ENCODE data around the gene PARVG.

Gene PARVG

DNA sequence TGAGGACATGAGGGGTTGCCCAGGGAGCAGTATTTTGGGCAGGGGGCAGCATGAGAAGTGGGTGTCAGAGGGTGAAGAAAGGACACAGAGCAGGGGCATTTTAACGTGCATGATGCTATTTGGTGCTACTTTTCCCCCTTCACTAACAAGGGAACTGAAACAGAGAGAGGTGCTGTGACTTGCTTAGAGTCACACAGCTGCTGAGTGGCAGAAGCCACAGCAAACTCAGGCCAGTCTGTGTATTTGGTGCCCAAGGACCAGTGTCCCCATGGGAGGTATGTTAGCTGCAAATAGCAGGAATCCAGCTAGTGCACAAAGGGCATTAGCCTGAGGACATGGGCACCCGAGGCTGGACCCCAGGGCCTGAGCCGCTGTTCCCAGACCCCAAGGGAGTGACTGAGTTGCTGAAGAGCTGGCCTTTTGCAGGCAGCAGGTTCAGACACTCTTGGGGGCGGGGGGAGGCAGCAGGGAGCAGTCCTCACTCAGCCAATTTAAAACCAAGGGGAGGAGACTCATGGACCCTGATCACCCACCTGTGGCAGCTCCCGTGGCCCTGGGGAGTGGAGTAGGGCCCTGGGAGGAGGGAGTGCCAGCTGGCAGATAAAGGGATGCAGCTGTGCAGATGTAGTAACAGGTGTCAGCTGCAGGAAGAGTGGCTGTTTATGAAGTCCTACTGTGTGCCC, 14.6 kb downstream of the PARVG start:
- no peak for DNase-seq (ENCODE audit: low read depth)

DNA sequence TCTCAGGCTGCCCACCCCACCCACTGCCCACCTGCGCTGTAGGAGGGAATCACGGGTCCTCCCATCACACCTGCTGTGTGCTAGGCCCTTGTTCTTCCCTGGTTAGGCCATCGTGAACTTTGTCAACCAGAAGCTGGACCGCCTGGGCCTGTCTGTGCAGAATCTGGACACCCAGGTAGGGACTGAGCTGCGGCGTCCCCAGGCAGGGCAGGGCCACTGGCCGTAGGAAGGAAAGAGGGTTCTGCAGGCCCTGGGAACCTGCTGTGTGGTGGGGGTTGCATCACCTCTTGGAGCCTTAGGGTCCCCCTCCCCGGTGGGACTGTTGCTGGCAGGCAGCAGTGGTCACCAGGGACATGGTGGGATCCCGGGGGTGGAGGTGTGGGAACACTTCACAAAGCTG, 15.5 kb downstream of the PARVG start:
- no peak for DNase-seq (ENCODE audit: low read depth)

DNA sequence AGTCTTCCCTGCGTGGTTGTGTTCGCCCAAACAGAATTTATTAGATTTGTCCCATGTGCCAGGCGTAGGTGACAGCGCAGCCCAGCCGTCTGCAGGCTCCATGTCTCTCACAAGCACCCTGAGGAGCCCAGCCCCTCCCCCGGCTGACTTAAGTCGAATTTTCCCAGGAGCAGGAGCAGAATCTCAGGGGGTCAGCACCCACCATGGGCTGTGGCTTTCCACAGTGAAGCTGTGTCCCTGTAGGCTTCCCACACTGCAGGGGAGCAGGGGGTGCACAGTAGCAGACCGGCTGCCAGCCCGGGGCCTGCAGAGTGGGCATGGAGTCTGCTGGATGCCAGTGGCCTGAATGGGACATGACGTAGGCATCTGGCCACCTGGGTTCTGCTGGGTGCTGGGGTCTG, 16.0 kb downstream of the PARVG start:
- no peak for DNase-seq (ENCODE audit: low read depth)

DNA sequence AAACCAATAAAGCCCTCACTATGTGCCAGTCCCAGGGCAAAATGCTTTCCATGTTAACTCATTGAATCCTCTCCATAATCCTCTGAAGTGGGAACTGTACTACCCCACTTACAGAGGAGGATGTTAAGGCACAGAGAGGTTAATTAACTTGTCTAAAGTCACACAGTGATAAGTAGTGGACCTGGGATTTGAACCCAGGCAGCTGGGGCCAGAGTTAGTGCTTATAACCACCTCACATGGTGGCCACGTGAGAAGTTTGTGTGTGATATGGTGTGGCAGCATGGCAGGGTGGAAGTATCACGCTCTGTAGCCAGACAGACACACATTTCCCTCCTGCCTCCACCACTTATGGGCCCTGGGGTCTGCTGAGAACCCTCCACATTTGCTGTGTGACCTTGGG, 16.5 kb downstream of the PARVG start:
- DNase-seq (ENCODE audit: low read depth), result no peak

DNA sequence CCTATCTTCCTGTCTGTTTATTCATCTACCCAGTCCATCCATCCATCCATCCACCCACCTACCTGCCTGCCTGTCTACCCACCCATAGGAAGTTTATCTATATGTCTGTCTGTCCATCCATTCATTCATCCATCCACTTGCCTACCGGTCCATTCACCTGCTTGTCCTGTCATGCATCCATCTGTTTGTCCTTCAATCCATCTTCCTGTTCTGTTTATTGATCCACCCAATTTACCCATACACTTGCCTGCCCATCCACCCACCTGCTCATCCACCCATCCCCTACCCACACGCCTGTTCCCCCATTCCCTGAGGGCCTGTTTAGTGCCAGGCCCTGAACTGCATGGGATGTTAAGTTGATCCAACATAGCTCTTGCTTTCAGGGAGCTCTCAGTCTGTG, 18.4 kb downstream of the PARVG start:
- DNase-seq (ENCODE audit: low read depth), result no peak

DNA sequence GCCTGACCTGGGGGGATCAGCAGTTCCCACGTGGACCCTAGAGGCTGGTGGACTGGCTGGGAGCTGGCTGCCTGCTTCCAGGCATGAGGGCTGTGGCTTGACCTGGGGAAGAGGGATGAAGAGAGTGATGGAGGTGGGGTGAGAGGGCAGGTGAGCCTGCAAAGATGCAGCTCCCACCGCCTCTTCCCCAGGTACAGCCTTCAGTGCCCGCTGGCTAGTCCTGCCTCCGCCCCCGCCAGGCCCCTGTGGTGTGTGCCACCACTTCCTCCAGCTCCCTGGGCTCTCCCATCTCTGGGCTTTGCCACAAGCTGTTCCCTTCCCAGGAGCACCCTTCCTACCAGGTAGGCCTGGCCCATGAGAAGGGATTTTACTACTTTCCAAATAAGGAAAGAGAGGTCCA, 19.1 kb downstream of the PARVG start:
- no peak for DNase-seq (ENCODE audit: low read depth)

DNA sequence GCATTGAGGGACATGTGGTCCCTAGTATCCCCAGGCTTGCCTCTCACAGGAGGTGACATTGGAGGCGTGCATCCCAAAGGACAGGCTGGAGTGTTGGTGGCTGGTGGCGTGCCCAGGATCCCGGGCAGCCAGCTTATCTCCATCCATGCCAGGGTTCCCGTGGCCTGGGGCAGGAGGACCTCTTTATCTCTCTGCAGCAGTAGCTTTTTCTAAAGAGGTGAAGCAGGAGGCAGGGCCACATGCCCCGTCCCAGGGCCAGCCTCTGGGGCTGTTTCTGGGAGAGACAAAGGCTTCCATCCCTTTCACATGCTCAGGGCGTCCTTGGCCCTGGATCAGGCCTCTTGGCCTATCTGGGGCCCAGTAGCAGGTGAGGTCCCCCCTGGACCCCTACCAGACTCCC, 19.7 kb downstream of the PARVG start:
- DNase-seq (ENCODE audit: low read depth), result no peak

DNA sequence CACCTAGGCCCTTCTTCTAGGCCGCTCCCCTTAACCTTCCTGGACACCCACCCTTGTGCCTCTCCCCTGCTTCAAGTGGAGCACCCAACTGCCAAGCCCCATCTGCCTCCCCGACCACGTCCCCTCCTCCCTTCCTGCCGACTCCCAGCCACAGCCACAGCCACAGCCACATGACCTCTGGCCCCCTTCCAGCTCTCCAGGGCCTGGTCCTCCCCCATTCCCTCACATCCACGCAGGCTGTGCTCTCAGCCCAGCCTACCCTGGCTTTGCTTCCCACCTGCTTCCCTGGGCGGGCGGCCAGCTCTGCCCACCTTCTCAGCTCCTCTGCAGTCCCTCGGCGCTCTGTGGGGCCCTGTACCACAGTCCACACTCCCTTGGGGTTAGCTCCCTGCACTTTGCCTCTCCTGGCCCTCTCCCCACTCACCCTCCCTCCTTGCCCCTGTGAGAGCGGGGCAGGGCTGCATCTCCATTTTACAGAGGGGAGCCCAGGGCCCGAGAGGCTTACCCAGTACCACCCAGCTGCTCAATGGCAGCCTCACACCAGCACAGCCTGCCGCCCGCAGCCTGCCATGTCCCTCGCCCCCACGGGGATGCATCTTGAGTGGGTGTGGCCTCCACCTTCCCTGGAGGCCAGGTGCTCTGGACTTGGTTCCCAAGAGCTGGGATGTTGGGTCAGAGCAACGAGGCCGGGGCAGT, 20.3 kb downstream of the PARVG start:
- no peak for DNase-seq (ENCODE audit: low read depth)

DNA sequence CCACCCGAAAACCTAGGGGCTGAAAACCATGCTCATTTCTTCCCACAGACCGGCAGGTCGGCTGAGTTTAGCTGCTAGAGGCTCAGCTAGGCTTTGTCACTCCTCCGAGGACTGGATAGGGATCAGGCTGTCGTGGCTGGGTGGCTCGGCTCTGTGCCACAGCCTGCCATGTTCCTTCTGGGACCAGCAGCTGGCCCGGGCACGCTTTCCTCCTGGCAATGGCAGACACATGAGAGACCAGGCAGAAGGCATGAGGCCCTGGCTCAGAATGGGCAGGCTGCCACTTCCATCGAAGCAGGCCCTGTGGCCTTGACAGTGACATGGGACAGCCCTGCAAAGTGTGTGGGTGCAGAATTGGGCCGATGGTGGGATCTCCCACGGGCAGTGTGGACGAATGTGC, 20.9 kb downstream of the PARVG start:
- DNase-seq (ENCODE audit: low read depth), result no peak

DNA sequence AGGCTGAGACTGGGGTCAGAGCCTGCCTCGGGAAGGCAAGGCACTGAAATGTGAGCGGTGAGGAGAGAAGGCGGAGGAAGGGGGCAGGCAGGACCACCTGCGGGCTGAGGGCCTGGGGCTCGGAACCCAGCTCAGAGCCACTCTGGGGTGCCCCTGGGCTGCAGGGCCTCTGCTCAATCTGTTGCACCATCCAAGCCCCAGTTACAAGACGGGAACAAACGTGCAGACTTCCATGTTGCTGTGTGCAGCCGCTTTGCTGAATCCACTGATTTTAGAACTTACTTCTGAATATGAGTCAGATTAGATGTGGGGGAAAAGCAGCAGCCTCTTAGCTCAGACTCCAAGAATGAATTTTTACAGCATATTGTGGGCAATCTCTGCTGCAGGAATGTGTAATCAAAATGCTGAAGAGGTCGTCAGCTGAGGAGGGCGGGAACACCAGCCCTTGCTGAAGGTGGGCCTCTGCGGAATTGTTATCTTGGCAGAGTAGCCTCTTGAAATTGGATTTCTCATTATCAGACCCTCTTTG, 21.6 kb downstream of the PARVG start:
- DNase-seq (ENCODE audit: low read depth), result peak; percentile 29

DNA sequence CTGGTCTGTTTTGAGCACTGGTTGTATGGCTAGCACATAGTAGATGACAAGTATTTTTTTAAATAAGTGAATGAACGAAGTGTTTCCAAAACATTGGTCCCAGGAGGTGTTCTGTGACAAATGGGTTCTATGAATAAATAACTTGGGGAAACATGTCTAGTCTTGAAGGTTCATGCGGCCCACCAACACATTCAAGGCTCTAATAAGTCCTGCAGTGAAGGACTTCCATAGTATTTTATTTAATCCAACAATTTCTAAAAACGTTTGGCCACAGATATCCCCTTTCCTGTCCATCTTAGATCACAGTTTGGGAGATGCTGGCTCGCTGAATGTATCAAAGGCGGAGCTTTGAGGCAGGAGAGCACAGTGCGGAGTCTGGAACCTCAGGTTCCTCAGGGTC, 22.5 kb downstream of the PARVG start:
- no peak for DNase-seq (ENCODE audit: low read depth)

DNA sequence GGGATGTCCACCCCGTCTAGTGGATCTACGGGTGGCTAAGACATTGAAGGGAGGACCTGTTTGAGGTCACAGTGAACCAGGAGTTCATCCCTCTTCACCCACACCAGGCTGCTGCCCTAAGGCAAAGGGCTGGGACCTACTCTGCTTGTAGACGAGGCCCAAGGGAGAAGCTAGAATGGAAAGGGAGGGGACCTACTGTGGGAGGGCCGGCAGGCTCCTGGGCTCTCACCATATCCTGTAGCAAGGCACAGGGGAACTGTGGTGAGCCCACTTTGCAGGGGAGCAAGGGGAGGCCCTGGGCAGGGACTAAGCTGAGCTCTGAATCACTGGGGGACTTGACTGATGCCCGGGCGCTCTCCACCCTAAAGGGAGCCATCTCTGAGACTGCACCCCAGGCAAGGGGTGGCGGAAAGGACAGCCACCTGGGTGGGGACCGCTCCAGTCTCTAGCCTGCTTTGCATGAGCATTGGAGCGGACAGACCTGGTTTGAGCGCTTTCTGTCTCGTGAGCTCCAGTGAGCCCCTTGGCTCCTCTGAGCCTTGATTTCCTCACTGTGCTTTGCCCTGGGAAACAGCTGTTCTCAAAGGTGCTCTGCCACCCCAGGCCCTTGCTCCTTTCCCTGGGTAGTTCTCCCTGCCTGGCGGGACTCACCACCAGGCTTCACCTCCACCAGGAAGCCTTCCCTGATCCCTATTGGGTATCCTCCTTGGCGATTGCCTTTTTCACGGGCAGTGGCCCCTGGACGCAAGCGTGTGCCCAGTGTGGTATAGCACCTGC, 24.2 kb downstream of the PARVG start:
- DNase-seq (ENCODE audit: low read depth), result no peak

DNA sequence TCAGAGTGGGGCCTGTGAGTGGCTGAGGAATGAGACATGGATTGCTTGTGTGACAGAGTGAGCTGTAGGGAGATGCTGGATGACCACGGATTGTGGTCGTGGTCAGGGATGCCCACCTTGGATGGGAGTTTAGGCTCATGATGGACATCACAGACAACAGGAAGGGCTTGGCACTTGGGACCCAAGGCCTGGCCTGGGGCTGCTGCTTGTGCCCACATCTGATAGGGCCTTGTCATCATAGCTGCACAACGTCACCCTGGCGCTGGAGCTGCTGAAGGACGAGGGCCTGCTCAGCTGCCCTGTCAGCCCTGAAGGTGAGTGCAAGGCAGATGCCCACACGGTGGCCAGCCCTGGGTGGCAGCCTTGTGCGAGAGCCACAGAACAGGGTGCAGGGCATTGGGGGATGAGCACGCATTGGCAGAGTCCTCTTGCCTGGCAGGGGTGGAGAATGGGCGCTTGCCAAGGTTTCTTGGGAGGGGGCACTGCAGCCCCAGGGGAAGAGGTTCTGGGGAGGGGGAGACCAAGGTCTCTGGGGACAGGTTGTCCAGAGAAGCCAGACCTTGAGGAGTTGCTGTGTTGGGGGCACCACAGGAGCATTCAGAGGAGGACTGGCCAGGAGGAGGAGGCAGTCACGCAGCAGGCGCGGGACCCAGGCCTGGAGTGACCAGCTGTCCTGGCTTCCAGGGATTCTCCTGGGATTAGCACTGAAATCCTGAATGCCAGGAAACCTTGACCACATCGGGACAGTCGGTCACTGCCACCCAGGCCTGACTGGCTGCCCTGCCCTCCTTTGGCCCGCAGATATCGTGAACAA, 25.0 kb downstream of the PARVG start:
- DNase-seq (ENCODE audit: low read depth), result no peak

DNA sequence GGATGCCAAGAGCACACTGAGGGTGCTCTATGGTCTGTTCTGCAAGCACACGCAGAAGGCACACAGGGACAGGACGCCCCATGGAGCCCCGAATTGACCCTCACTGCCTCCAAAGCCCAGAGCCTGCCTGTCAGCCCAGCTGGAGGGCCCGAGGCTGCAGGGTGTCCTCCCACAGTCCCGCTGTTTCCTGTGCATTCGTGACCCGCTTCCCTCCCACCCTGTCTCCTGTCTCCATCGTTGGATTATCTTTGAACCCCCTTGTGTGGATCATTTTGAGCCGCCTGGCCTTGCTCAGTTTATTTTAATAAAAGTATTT, 25.6 kb downstream of the PARVG start:
- DNase-seq (ENCODE audit: low read depth), result no peak

DNA sequence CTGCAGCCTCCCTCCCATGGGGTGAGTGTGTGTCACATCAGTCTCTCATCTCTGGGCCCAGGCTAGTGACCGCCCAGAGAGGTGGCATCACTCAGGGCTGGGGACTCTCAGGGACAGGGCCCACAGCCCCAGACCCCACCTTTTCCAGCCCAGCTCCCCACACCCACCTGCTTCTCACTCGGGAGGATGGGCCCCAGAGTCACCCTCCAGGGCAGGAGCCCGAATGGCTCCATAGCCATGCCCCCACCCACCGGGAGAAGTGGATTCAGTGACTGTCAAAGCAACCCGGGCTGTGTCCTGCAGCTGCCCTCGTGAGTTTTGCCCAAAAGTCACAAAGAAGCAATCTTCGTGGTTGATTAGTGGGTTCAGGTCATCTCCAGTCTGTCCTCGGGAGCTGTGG, 26.0 kb downstream of the PARVG start:
- no peak for DNase-seq (ENCODE audit: low read depth)

DNA sequence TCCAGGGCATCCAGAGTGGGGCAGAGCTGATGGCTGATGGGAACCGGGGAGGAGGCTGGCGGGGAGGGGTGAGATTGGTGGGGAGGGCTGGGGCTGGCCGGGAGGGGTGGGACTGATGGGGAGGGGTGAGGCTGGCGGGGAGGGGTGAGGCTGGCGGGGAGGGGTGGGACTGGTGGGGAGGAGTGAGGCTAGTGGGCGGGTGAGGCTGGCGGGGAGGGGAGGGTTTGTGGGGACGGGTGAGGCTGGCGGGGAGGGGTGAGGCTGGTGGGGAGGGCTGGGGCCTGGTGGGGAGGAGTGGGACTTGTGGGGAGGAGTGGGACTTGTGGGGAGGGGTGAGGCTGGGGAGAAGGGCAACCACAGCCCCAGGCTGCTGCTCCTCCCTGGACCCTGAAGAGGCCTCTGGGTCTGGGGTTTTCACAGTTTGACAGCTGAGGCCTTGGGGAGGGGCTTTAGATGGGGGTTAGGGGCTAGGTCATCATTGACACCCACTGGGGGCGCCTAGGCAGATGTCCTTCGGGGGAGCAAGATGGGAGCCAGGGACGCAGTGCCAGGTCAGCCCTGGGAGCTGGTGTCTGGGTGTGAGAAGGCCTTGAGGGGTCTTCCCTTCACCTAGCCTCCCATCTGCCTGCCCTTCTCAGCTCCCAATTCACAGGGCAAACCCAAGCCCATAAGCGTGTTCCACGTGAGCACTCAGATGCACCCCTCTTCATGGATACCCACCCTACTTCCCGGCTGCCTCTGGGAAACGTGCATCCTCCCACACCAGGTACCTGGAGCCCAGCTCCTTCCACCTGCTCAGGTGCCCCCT, 26.7 kb downstream of the PARVG start:
- no peak for DNase-seq (ENCODE audit: low read depth)

DNA sequence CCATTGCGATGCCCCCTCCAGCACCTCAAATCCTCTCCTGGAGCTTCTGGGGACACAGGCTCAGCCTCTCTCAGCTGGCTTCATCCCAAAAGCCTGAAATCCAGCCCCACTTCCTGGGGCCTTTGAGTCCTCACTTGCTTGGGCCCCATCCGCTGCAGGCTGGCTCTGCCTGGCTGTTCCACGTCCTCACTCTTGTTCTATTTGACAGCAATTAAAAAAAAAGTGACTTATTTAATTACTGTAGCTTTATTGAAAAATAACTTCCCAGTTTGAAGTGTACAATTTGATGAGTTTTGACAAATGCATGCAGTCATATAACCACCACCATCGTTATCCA, 27.2 kb downstream of the PARVG start:
- no peak for DNase-seq (ENCODE audit: low read depth)

DNA sequence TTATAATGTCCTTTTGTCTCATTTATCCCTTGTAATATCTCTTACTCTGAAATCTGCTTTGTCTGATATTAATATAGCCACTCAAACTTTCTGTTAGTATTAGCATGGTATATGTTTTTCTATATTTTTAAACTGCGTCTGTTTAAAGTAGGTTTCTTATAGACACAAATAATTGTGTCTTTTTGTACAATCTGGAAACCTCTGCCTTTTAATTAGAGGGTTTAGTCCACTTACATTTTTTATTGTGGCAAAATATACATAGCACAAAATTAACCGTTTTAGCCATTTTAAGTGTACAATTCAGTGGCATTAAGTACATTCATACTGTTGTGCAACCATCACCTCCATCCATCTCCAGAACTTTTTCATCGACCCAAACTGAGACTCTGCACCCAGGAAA, 28.6 kb downstream of the PARVG start:
- no peak for DNase-seq (ENCODE audit: low read depth)

DNA sequence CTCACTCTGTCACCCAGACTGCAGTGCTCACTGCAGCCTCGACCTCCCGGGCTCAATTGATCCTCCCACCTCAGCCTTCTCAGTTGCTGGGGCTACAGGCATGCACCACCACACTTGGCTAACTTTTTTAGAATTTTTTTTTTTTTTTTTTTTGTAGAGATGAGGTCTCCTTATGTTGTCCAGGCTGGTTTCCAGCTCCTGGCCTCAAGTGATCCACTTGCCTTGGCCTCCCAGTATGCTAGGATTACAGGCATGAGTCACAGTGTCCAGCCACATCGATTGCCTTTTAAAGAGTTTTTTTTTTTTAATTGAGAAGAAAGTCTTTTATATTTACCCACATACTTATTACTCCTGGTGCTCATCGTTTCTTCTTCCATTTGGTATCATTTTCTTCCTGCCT, 30.0 kb downstream of the PARVG start:
- DNase-seq (ENCODE audit: low read depth), result no peak

DNA sequence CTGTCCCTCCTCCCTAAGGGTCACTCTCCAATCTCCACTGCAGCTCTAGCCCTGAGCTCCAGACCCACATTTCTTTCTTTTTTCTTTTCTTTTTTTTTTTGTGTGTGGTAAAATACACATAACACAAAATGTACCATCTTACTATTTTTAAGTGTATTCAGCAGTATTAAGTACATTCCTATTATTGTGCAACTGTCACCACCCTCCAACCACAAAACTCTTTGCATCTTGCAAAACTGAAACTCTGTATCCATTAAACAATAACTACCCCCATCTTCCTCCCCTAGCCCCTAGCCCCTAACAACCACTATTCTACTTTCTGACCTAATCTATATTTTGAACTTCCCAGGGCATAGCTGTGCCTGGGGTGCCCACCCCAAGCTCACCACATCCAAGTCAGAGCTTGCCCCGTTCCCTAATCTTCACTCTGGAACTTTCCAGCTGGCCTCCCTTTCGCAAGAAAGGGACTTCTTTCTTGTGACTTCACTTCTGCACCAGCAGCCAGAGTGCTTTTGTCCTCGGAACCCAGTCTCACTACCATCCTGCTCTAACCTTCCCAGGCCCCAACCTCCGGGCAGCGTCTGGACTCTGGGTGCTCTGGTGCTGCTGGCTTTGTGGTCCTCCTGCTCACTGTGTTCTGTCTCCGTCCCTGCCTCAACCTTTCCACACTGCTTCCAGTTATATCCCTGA, 30.7 kb downstream of the PARVG start:
- no peak for DNase-seq (ENCODE audit: low read depth)

Data from HS-5 (cell line).